Tibial nerve (tissue), 4 donors: ENCODE results near the gene GPR152. TPM values are rescaled to one million over a fixed set of nuclear protein-coding genes. Genes with fewer than 3 reads are reported as not detected.

Source experiments
- DNase-seq, 2 donors: peaks; one replicate each; pipeline ENCODE4 v3.0.0-alpha.2; 2019; ENCODE audit warnings: low spot score in 2 of 2
- H3K27ac ChIP-seq, 4 donors: fragments of 200-600 bp; sonication (generic) in 3 of 4; one replicate each; pipeline ENCODE4 v1.5.1; 2017 to 2019; ENCODE audit warnings: mild to moderate bottlenecking in 1 of 4
- H3K27me3 ChIP-seq, 2 donors: fragments of 200-600 bp; sonication (generic) in 1 of 2; one replicate each; pipeline versions ENCODE4 v1.5.1 to v1.6.0; 2017 to 2019
- H3K36me3 ChIP-seq, 3 donors: fragments of 200-600 bp; sonication (generic); one replicate each; pipeline ENCODE4 v1.5.1; 2018 to 2019
- H3K4me1 ChIP-seq, 4 donors: fragments of 200-600 bp; sonication (generic) in 3 of 4; one replicate each; pipeline ENCODE4 v1.5.1; 2017 to 2019
- H3K4me3 ChIP-seq, 4 donors: fragments of 200-600 bp; sonication (generic) in 3 of 4; one replicate each; pipeline ENCODE4 v1.5.1; 2017 to 2019; ENCODE audit warnings: mild to moderate bottlenecking in 1 of 4, moderate library complexity in 1 of 4
- H3K9me3 ChIP-seq, 4 donors: fragments of 200-600 bp; sonication (generic) in 3 of 4; one replicate each; pipeline ENCODE4 v1.5.1; 2017 to 2019
- EP300 ChIP-seq, 2 donors: sonication (generic); formaldehyde crosslinking; IDR thresholded peaks; one replicate each; pipeline ENCODE4 v1.6.1; 2017; ENCODE audit warnings: antibody characterized with exemption in 2 of 2, mild to moderate bottlenecking in 1 of 2
- POLR2A ChIP-seq, 2 donors: fragments of 450-650 bp; IDR thresholded peaks; one replicate each; pipeline ENCODE4 v1.6.1; 2017; ENCODE audit warnings: antibody characterized with exemption in 2 of 2, mild to moderate bottlenecking in 2 of 2, moderate library complexity in 2 of 2
- WGBS, 2 donors: methylation state at CpG; one replicate each; pipeline ENCODE4 v1.1.5; 2018; 5-methylcytosine and 5-hydroxymethylcytosine counted together
- total RNA-seq, 4 donors: library from RNA; depleted of rRNA; stranded (reverse); fragments of >200 nt; gene quantifications; one replicate each; pipeline ENCODE4 v1.1.0, GENCODE V29; 2016
- TF ChIP-seq, protein P1 (sequence below), 5 experiments: fragments of 200-600 bp in 3 of 5; fragments of 450-650 bp in 2 of 5; sonication (generic) in 3 of 5; IDR thresholded peaks; one replicate each; pipeline ENCODE4 v1.5.1; 2016 to 2019; ENCODE audit warnings: antibody characterized with exemption in 5 of 5, mild to moderate bottlenecking in 3 of 5, moderate library complexity in 2 of 5

Gene GPR152
- total RNA-seq, 4 donors from 2014 or later: not detected

DNA sequence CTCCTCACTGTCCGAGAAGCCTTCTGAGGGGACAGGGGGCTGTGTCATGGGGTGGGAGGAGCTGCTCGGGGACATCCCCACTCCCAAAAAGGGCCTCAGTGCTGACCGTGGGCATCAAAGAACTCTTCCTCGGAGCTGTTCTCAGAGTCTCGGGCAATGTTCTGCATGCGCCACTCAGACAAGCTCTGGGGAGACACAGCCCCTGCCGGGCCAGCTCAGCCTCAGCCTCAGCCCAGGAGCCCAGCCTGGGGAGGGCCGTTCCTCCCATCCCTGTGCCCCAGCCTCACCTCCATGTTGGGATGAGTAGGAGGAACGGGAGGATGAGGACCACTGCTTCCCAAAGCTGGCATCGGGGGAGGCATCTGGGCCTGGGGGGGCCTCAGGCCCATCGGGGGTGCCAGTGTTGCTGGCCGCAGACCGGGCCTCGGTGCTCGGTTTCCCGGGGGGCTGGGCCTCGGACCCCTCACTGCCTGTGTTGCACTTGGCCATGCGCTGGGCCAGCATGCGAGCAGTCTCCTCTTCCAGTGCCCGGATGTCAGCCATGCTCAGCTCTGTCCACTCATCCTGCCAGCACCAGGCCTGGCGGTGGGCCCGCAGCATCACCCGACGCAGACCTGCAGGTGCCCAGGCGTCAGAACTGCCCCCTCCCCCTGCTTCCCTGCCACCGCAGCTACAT lies 47.4 kb upstream of the GPR152 start:
- WGBS, 2 donors: 88 to 92% methylated on average over 9 to 26 of the region's 26 CpGs
- no peak for TF ChIP-seq EP300 (IDR thresholded peaks at IDR 0.05)
- TF ChIP-seq POLR2A (IDR thresholded peaks at IDR 0.05): no peak
- TF ChIP-seq, protein P1, sequence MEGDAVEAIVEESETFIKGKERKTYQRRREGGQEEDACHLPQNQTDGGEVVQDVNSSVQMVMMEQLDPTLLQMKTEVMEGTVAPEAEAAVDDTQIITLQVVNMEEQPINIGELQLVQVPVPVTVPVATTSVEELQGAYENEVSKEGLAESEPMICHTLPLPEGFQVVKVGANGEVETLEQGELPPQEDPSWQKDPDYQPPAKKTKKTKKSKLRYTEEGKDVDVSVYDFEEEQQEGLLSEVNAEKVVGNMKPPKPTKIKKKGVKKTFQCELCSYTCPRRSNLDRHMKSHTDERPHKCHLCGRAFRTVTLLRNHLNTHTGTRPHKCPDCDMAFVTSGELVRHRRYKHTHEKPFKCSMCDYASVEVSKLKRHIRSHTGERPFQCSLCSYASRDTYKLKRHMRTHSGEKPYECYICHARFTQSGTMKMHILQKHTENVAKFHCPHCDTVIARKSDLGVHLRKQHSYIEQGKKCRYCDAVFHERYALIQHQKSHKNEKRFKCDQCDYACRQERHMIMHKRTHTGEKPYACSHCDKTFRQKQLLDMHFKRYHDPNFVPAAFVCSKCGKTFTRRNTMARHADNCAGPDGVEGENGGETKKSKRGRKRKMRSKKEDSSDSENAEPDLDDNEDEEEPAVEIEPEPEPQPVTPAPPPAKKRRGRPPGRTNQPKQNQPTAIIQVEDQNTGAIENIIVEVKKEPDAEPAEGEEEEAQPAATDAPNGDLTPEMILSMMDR (IDR thresholded peaks at IDR 0.05): no peak
- H3K36me3 ChIP-seq: peaks cover 0 to 72% (median 16%) of the 10 kb centered on the region in 3 donors

DNA sequence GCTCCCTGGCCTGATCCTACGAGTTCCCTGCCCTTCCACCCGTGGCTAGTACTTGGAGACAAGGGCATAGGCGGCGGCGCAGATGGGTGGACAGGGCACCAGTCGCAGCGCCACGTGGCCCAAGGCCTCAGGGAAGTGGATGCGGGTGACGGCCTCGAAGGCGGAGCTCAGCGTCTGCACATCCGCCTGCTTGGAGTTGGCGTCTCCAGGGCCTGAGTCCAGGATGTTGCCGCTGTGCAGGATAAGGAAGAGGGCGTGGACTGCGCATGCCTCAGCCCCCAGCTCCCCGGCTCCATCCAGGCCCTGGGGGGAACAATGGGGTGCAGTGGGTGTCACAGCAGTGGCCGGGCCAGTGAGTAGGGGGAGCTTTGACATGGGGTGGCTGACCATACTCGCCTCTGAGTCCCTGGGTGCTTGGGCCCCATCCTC lies 46.0 kb upstream of the GPR152 start:
- DNase-seq: no peak
- 85 to 89% methylated on average over 21 of the region's 21 CpGs for WGBS, 2 donors
- H3K36me3 ChIP-seq: peaks cover 0 to 86% (median 18%) of the 10 kb centered on the region in 3 donors
- H3K9me3 ChIP-seq: no peaks in the 10 kb centered on the region
- peaks cover 0 to 8% (median 3%) of the 10 kb centered on the region in 4 donors for H3K4me1 ChIP-seq
- no peaks in the 10 kb centered on the region for H3K27me3 ChIP-seq
- no peak overlapping the region for H3K27ac ChIP-seq
- TF ChIP-seq, protein P1 (IDR thresholded peaks at IDR 0.05): no peak
- no peak for TF ChIP-seq POLR2A (IDR thresholded peaks at IDR 0.05)
- no peak for TF ChIP-seq EP300 (IDR thresholded peaks at IDR 0.05)
- H3K4me3 ChIP-seq: no peak overlapping the region

More for the DNA sequence above, 47.4 kb upstream of the GPR152 start:
- peaks cover 0 to 22% (median 7%) of the 10 kb centered on the region in 4 donors for H3K4me1 ChIP-seq
- no peak overlapping the region for H3K27ac ChIP-seq
- DNase-seq: no peak
- H3K27me3 ChIP-seq: no peaks in the 10 kb centered on the region
- no peak overlapping the region for H3K4me3 ChIP-seq
- H3K9me3 ChIP-seq: no peaks in the 10 kb centered on the region

DNA sequence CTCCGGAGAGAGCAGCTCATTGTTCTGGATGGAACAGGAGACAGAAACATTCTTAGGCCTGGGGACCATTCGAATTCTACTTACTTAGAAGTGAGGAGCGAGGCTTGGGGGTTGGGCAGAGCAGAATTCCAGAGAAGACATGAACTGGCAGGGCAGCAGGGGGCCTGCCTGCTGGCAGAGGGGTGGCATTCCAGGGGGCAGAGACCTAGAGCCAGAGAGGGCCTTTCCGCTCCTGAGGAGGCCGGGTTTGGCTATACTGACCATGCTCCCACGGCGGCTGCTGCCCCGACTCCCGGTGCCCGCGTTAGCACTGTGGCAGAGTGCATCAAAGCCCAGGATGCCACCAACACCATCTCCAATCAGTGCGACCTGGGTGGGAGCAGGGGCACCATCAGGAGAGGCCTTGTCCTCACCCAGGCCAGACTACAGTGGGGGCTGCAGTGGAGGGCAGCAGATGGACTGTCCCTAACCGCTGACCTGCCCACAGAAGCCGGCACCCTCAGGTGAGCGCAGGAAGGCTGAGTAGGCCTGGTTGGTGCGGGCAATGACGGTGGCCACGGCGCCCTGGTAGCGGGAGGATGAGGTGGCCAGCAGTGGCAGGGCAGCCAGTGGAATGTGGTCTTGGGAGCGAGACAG lies 45.2 kb upstream of the GPR152 start:
- H3K27ac ChIP-seq: no peak overlapping the region
- no peak for DNase-seq
- peaks cover 0 to under 1% (median 0%) of the 10 kb centered on the region in 4 donors for H3K4me1 ChIP-seq
- no peaks in the 10 kb centered on the region for H3K9me3 ChIP-seq
- no peak overlapping the region for H3K4me3 ChIP-seq
- WGBS, 2 donors: 88 to 94% methylated on average over 16 to 21 of the region's 21 CpGs
- no peaks in the 10 kb centered on the region for H3K27me3 ChIP-seq
- peaks cover 0 to 94% (median 26%) of the 10 kb centered on the region in 3 donors for H3K36me3 ChIP-seq
- no peak for TF ChIP-seq POLR2A (IDR thresholded peaks at IDR 0.05)
- TF ChIP-seq, protein P1 (IDR thresholded peaks at IDR 0.05): no peak
- TF ChIP-seq EP300 (IDR thresholded peaks at IDR 0.05): no peak

DNA sequence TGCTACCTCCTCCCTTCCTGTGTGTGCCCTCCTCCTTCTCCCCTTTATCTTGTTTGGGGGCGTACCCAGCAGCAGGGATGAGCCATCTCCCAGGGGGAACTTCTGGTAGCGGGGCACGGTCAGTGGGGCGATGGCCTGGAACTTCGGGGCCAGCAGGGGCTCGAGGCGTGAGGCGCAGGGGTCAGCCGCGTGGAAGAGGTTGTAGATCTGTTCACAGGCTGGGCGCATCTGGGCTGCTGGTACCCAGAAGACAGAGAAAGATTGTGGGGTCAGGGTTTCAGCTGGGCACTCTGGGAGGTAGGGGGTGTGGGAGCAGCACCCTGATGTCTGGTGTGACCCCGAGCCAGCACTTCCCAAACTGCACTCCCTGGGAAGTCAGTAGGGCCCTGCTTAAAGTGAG lies 43.6 kb upstream of the GPR152 start:
- no peaks in the 10 kb centered on the region for H3K27me3 ChIP-seq
- no peak overlapping the region for H3K27ac ChIP-seq
- H3K4me3 ChIP-seq: no peak overlapping the region
- no peak for DNase-seq
- peaks cover 0 to 94% (median 20%) of the 10 kb centered on the region in 3 donors for H3K36me3 ChIP-seq
- 88 to 91% methylated on average over 12 of the region's 12 CpGs for WGBS, 2 donors
- no peaks in the 10 kb centered on the region for H3K9me3 ChIP-seq
- H3K4me1 ChIP-seq: peaks cover 0 to 6% (median 0%) of the 10 kb centered on the region in 4 donors
- TF ChIP-seq, protein P1 (IDR thresholded peaks at IDR 0.05): no peak
- TF ChIP-seq EP300 (IDR thresholded peaks at IDR 0.05) (no peak), POLR2A (IDR thresholded peaks at IDR 0.05) (no peak)
